Suprapubic skin (tissue), 4 donors: Measurements from ENCODE around the gene MECR. TPM values are rescaled to one million over a fixed set of nuclear protein-coding genes. Genes with fewer than 3 reads are reported as not detected.
"Not testable (repeated sequence)": the region's sequence is repeated elsewhere in the genome, so short reads cannot be mapped to it uniquely, and the experiment has no call there.

Experiments
- DNase-seq, 2 donors: peaks; one replicate each; pipeline ENCODE4 v3.0.0-alpha.2; 2019; ENCODE audit warnings: low spot score in 2 of 2
- H3K27ac ChIP-seq: fragments of 200-600 bp; sonication (generic); one replicate; pipeline ENCODE4 v1.5.1; 2019
- H3K27me3 ChIP-seq: fragments of 200-600 bp; sonication (generic); one replicate; pipeline ENCODE4 v1.5.1; 2019
- H3K36me3 ChIP-seq: fragments of 200-600 bp; sonication (generic); one replicate; pipeline ENCODE4 v1.5.1; 2019
- H3K4me1 ChIP-seq: fragments of 200-600 bp; sonication (generic); one replicate; pipeline ENCODE4 v1.5.1; 2019
- H3K4me3 ChIP-seq: fragments of 200-600 bp; sonication (generic); one replicate; pipeline ENCODE4 v1.5.1; 2019; ENCODE audit warnings: mild to moderate bottlenecking
- H3K9me3 ChIP-seq: fragments of 200-600 bp; sonication (generic); one replicate; pipeline ENCODE4 v1.5.1; 2019
- CTCF ChIP-seq, 2 donors: fragments of 200-600 bp in 1 of 2; fragments of 450-650 bp in 1 of 2; sonication (generic) in 1 of 2; IDR thresholded peaks; one replicate each; pipeline ENCODE4 v1.5.1; 2016 to 2019; ENCODE audit warnings: antibody characterized with exemption in 2 of 2, mild to moderate bottlenecking in 1 of 2, moderate library complexity in 1 of 2
- EP300 ChIP-seq: sonication (generic); formaldehyde crosslinking; IDR thresholded peaks from one replicate; pipeline ENCODE4 v1.6.1; 2017; ENCODE audit warnings: antibody characterized with exemption
- POLR2A ChIP-seq, 2 donors: fragments of 450-650 bp; IDR thresholded peaks; one replicate each; pipeline ENCODE4 v1.6.1; 2017; ENCODE audit warnings: antibody characterized with exemption in 2 of 2, mild to moderate bottlenecking in 2 of 2, moderate library complexity in 2 of 2
- POLR2AphosphoS5 ChIP-seq, 3 donors: sonication (generic); formaldehyde crosslinking; IDR thresholded peaks; one replicate each; pipeline ENCODE4 v1.6.1; 2017; ENCODE audit warnings: antibody characterized with exemption in 3 of 3
- WGBS: methylation state at CpG from one replicate; pipeline ENCODE4 v1.1.5; 2018; 5-methylcytosine and 5-hydroxymethylcytosine counted together
- total RNA-seq, 4 donors: library from RNA; depleted of rRNA; stranded (reverse); fragments of >200 nt; gene quantifications; one replicate each; pipeline ENCODE4 v1.1.0, GENCODE V29; 2016

Gene MECR
- total RNA-seq, 4 donors from 2014 or later = 23.1 to 39.3 (median 33.6) TPM

- TF ChIP-seq CTCF (IDR thresholded peaks at IDR 0.05) (no peak), EP300 (no peak), POLR2A (IDR thresholded peaks at IDR 0.05) (no peak), POLR2AphosphoS5 (IDR thresholded peaks at IDR 0.05) (no peak)
- no peak for DNase-seq
- no peak overlapping the region for H3K4me3 ChIP-seq
- 82% methylated on average over 1 of the region's 1 CpG for WGBS
- peaks cover 41% of the 10 kb centered on the region for H3K36me3 ChIP-seq
- H3K4me1 ChIP-seq = no peaks in the 10 kb centered on the region
- no peaks in the 10 kb centered on the region for H3K9me3 ChIP-seq
- no peak overlapping the region for H3K27ac ChIP-seq
- no peaks in the 10 kb centered on the region for H3K27me3 ChIP-seq
Observed at GRCh38 chr1:29222686-29223085, 8.0 kb downstream of the MECR start.

GRCh38 chr1:29222260-29222659, 8.5 kb downstream of the MECR start:
- H3K9me3 ChIP-seq, H3K4me1 ChIP-seq, H3K27ac ChIP-seq, H3K4me3 ChIP-seq, DNase-seq, H3K27me3 ChIP-seq: not testable (repeated sequence)
- H3K36me3 ChIP-seq = peaks cover 44% of the 10 kb centered on the region
- WGBS = 87% methylated on average over 6 of the region's 6 CpGs

- Histone ChIP-seq H3K36me3 (peaks cover 47% of the 10 kb centered on the region), H3K4me3 (no peak overlapping the region), H3K27me3 (no peaks in the 10 kb centered on the region), H3K4me1 (no peaks in the 10 kb centered on the region), H3K9me3 (no peaks in the 10 kb centered on the region), H3K27ac (no peak overlapping the region)
- WGBS = 92% methylated on average over 3 of the region's 3 CpGs
- no peak for DNase-seq
- no peak for TF ChIP-seq POLR2A (IDR thresholded peaks at IDR 0.05)
- no peak for TF ChIP-seq POLR2AphosphoS5 (IDR thresholded peaks at IDR 0.05)
- TF ChIP-seq CTCF (IDR thresholded peaks at IDR 0.05) = no peak
- no peak for TF ChIP-seq EP300
Observed at GRCh38 chr1:29221296-29221695, 9.4 kb downstream of the MECR start.

GRCh38 chr1:29218223-29218622, 12.5 kb downstream of the MECR start:
- TF ChIP-seq CTCF (IDR thresholded peaks at IDR 0.05) (no peak), EP300 (no peak), POLR2AphosphoS5 (IDR thresholded peaks at IDR 0.05) (no peak), POLR2A (IDR thresholded peaks at IDR 0.05) (no peak)
- Histone ChIP-seq H3K27ac (no peak overlapping the region), H3K4me3 (no peak overlapping the region), H3K27me3 (no peaks in the 10 kb centered on the region), H3K4me1 (no peaks in the 10 kb centered on the region), H3K9me3 (no peaks in the 10 kb centered on the region), H3K36me3 (peaks cover 55% of the 10 kb centered on the region)
- 91% methylated on average over 2 of the region's 2 CpGs for WGBS
- DNase-seq = no peak

GRCh38 chr1:29217633-29218032, 13.1 kb downstream of the MECR start:
- Histone ChIP-seq H3K9me3 (no peaks in the 10 kb centered on the region), H3K27ac (no peak overlapping the region), H3K4me3 (no peak overlapping the region), H3K36me3 (peaks cover 57% of the 10 kb centered on the region), H3K27me3 (no peaks in the 10 kb centered on the region), H3K4me1 (no peaks in the 10 kb centered on the region)
- 91% methylated on average over 2 of the region's 2 CpGs for WGBS
- no peak for DNase-seq
- TF ChIP-seq EP300 = no peak

- no peak overlapping the region for H3K27ac ChIP-seq
- no peak for DNase-seq
- no peaks in the 10 kb centered on the region for H3K27me3 ChIP-seq
- TF ChIP-seq POLR2AphosphoS5 (IDR thresholded peaks at IDR 0.05) (no peak), EP300 (no peak), POLR2A (IDR thresholded peaks at IDR 0.05) (no peak), CTCF (IDR thresholded peaks at IDR 0.05) (no peak)
- no peak overlapping the region for H3K4me3 ChIP-seq
- peaks cover 64% of the 10 kb centered on the region for H3K36me3 ChIP-seq
- H3K9me3 ChIP-seq = no peaks in the 10 kb centered on the region
- no peaks in the 10 kb centered on the region for H3K4me1 ChIP-seq
- 89% methylated on average over 5 of the region's 5 CpGs for WGBS
Observed at GRCh38 chr1:29213055-29213454, 17.7 kb downstream of the MECR start.
